GM23338 (cell line): Measurements from ENCODE around the gene RAB19. TPM values are rescaled to one million over a fixed set of nuclear protein-coding genes. Genes with fewer than 3 reads are reported as not detected.
"Not testable (repeated sequence)": the region's sequence is repeated elsewhere in the genome, so short reads cannot be mapped to it uniquely, and the experiment has no call there.

ENCODE experiments used
- ATAC-seq: fragments of 200-7000 bp; cut with Tn5 transposase; 3 replicates; pipeline ENCODE4 v1.9.1; 2020
- DNase-seq: peaks from one replicate; pipeline ENCODE4 v3.0.0-alpha.2; 2015; ENCODE audit warnings: low spot score
- H2AFZ ChIP-seq: fragments of 200-600 bp; sonication (generic); 2 replicates; pipeline ENCODE4 v1.8.0; 2016; ENCODE audit warnings: antibody characterized with exemption, mild to moderate bottlenecking, moderate library complexity
- H3F3A ChIP-seq: fragments of 200-600 bp; sonication (generic); replicated peaks from 2 replicates; pipeline ENCODE4 v1.8.0; 2017; ENCODE audit warnings: antibody characterized with exemption, mixed run types, low read depth
- H3K27ac ChIP-seq: fragments of 200-600 bp; sonication (generic); 2 replicates; pipeline ENCODE4 v1.6.1; 2016; ENCODE audit warnings: low read depth
- H3K27me3 ChIP-seq: fragments of 200-600 bp; sonication (generic); 2 replicates; pipeline ENCODE4 v1.8.0; 2016; ENCODE audit warnings: mild to moderate bottlenecking, mixed run types, moderate library complexity; ENCODE audit not compliant: insufficient read depth
- H3K36me3 ChIP-seq: fragments of 200-600 bp; sonication (generic); 2 replicates; pipeline ENCODE4 v1.8.0; 2016; ENCODE audit warnings: mild to moderate bottlenecking; ENCODE audit not compliant: insufficient read depth
- H3K4me1 ChIP-seq: fragments of 200-600 bp; sonication (generic); 2 replicates; pipeline ENCODE4 v1.8.0; 2016; ENCODE audit warnings: mild to moderate bottlenecking, moderate library complexity; ENCODE audit not compliant: insufficient read depth
- H3K4me2 ChIP-seq: fragments of 200-600 bp; sonication (generic); 2 replicates; pipeline ENCODE4 v1.7.1; 2017; ENCODE audit warnings: mixed run types
- H3K4me3 ChIP-seq: fragments of 200-600 bp; sonication (generic); 2 replicates; pipeline ENCODE4 v1.6.1; 2016; ENCODE audit warnings: mixed run types
- H3K79me2 ChIP-seq: fragments of 200-600 bp; sonication (generic); replicated peaks from 2 replicates; pipeline ENCODE4 v1.8.0; 2017; ENCODE audit warnings: mild to moderate bottlenecking; ENCODE audit not compliant: insufficient read depth
- H3K9me2 ChIP-seq: fragments of 200-600 bp; sonication (generic); 2 replicates; pipeline ENCODE4 v1.8.0; 2017; ENCODE audit not compliant: insufficient read depth
- H4K20me1 ChIP-seq: fragments of 200-600 bp; sonication (generic); replicated peaks from 2 replicates; pipeline ENCODE4 v1.8.0; 2017; ENCODE audit warnings: mild to moderate bottlenecking; ENCODE audit not compliant: insufficient read depth
- H3K27ac Mint-ChIP-seq: 2 replicates; pipeline ENCODE4 v1.8.0; 2020; ENCODE audit warnings: inconsistent platforms, mild to moderate bottlenecking, moderate library complexity, mixed read lengths
- H3K27me3 Mint-ChIP-seq: 3 replicates; pipeline ENCODE4 v1.8.0; 2022; ENCODE audit warnings: low read depth, mild to moderate bottlenecking, moderate library complexity, mixed read lengths, inconsistent platforms; ENCODE audit not compliant: insufficient read depth, poor library complexity
- H3K36me3 Mint-ChIP-seq: 3 replicates; pipeline ENCODE4 v1.8.0; 2021; ENCODE audit warnings: low read depth, mild to moderate bottlenecking, inconsistent platforms, moderate library complexity, mixed read lengths
- H3K4me1 Mint-ChIP-seq: 3 replicates; pipeline ENCODE4 v1.8.0; 2020; ENCODE audit warnings: mild to moderate bottlenecking, inconsistent platforms, mixed read lengths
- H3K4me3 Mint-ChIP-seq: 3 replicates; pipeline ENCODE4 v1.8.0; 2021; ENCODE audit warnings: moderate library complexity, mild to moderate bottlenecking, inconsistent platforms, mixed read lengths
- H3K9me3 Mint-ChIP-seq: 3 replicates; pipeline ENCODE4 v1.8.0; 2020; ENCODE audit warnings: moderate library complexity, mild to moderate bottlenecking, inconsistent platforms, mixed read lengths
- CREB1 ChIP-seq: fragments of 250-450 bp; sonication (Bioruptor Pico); IDR thresholded peaks from 2 replicates; pipeline ENCODE4 v1.5.0; 2020; ENCODE audit warnings: low read depth, mild to moderate bottlenecking, moderate library complexity
- ETS1 ChIP-seq: IDR thresholded peaks from 2 replicates; pipeline ENCODE4 v1.6.1; 2016; ENCODE audit warnings: antibody characterized with exemption
- EZH2phosphoT487 ChIP-seq: fragments of 200-600 bp; sonication (generic); IDR thresholded peaks from one replicate; pipeline ENCODE4 v1.8.1; 2018; ENCODE audit warnings: antibody characterized with exemption; ENCODE audit not compliant: unreplicated experiment
- JUNB ChIP-seq: IDR thresholded peaks from one replicate; pipeline ENCODE4 v1.6.1; 2016; ENCODE audit warnings: antibody characterized with exemption; ENCODE audit not compliant: unreplicated experiment
- NANOG ChIP-seq: IDR thresholded peaks from 2 replicates; pipeline ENCODE4 v1.6.1; 2016; ENCODE audit warnings: antibody characterized with exemption, borderline replicate concordance
- ZNF114 ChIP-seq: fragments of 250-450 bp; sonication (Bioruptor Pico); IDR thresholded peaks from 2 replicates; pipeline ENCODE4 v1.5.0; 2020; ENCODE audit warnings: mild to moderate bottlenecking, moderate library complexity
- ZNF462 ChIP-seq: fragments of 250-450 bp; sonication (Bioruptor Pico); IDR thresholded peaks from 2 replicates; pipeline ENCODE4 v1.5.0; 2020; ENCODE audit warnings: mild to moderate bottlenecking, moderate library complexity
- polyA plus RNA-seq: library from polyadenylated mRNA; unstranded; fragments of >200 nt; fragmentation: Nextera tagmentation; extraction: Ambion mirVana; gene quantifications from 2 replicates; pipeline ENCODE4 v1.2.1, GENCODE V29; 2016
- total RNA-seq: library from RNA; depleted of rRNA; stranded (reverse); fragments of >200 nt; shearing (Covaris generic); gene quantifications from 2 replicates; pipeline ENCODE4 v1.2.3, GENCODE V29; 2014
- TF ChIP-seq, protein P1 (sequence below), 2 experiments: fragments of 200-600 bp in 1 of 2; sonication (generic) in 1 of 2; conservative IDR thresholded peaks; 2 replicates each; pipeline versions ENCODE4 v1.5.1 to v1.6.1; 2016 to 2017; ENCODE audit warnings: antibody characterized with exemption in 2 of 2, low read depth in 2 of 2, mild to moderate bottlenecking in 2 of 2, moderate library complexity in 1 of 2
- TF ChIP-seq, protein P2 (sequence below): IDR thresholded peaks from one replicate; pipeline ENCODE4 v1.6.1; 2018; ENCODE audit warnings: antibody characterized with exemption; ENCODE audit not compliant: unreplicated experiment

The RAB19 gene
- total and polyA plus RNA-seq, 2 experiments from 2014 or later, result 2.5 to 5.2 TPM

GRCh38 chr7:140415816-140416215, 12.0 kb downstream of the RAB19 start:
- not testable (repeated sequence) for H3K9me2 ChIP-seq, H3K79me2 ChIP-seq, H3K4me3 Mint-ChIP-seq, H3K36me3 ChIP-seq, H2AFZ ChIP-seq, H3K9me3 Mint-ChIP-seq, H3K4me1 Mint-ChIP-seq, H3K4me2 ChIP-seq, H3K27me3 Mint-ChIP-seq, H4K20me1 ChIP-seq, H3K27ac Mint-ChIP-seq, H3K27me3 ChIP-seq, ATAC-seq, DNase-seq, H3K4me1 ChIP-seq, H3K4me3 ChIP-seq, H3F3A ChIP-seq, H3K27ac ChIP-seq
- H3K36me3 Mint-ChIP-seq, result peaks cover 27% of the 10 kb centered on the region

DNA sequence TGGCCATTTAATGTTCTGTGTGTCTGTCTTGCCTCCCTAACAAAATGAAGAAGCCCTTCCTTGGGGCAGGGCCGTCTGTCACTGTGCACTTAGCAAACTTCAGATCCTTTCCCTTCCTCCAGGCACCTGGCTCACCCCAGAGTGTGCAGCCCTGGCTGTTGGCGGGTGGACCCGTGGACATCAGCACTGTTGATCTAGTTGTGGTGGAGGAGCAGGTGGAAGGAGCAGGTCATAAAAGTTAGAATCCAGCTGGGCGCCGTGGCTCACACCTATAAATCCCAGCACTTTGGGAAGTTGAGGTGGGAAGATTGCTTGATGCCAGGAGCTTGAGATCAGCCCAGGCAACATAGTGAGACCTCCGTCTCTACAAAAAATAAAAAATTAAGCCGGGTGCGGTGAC, 12.7 kb downstream of the RAB19 start:
- H3K9me3 Mint-ChIP-seq, result no peaks in the 10 kb centered on the region
- peaks cover 21% of the 10 kb centered on the region for H3K36me3 Mint-ChIP-seq
- H3K27ac Mint-ChIP-seq, result no peak overlapping the region

More for the DNA sequence above, 12.7 kb downstream of the RAB19 start:
- Mint-ChIP-seq H3K4me3 (no peak overlapping the region), H3K4me1 (peaks cover 4% of the 10 kb centered on the region; the same call in 2 of the 3 replicates), H3K27me3 (peaks cover 6% of the 10 kb centered on the region)
- Histone ChIP-seq H4K20me1 (no peaks in the 10 kb centered on the region), H3K4me1 (no peaks in the 10 kb centered on the region), H3F3A (no peaks in the 10 kb centered on the region), H3K4me2 (no peak overlapping the region), H2AFZ (no peak overlapping the region), H3K27ac (no peak overlapping the region), H3K27me3 (no peaks in the 10 kb centered on the region), H3K79me2 (no peaks in the 10 kb centered on the region), H3K9me2 (no peaks in the 10 kb centered on the region), H3K4me3 (no peak overlapping the region), H3K36me3 (no peaks in the 10 kb centered on the region; the same call in 1 of the 2 replicates)
- ATAC-seq, result no peak
- TF ChIP-seq ZNF114 (CRISPR knock-in tag) (no peak), EZH2phosphoT487 (no peak), NANOG (no peak), JUNB (no peak), ZNF462 (CRISPR knock-in tag) (no peak), ETS1 (no peak), CREB1 (no peak)
- TF ChIP-seq, protein P1, sequence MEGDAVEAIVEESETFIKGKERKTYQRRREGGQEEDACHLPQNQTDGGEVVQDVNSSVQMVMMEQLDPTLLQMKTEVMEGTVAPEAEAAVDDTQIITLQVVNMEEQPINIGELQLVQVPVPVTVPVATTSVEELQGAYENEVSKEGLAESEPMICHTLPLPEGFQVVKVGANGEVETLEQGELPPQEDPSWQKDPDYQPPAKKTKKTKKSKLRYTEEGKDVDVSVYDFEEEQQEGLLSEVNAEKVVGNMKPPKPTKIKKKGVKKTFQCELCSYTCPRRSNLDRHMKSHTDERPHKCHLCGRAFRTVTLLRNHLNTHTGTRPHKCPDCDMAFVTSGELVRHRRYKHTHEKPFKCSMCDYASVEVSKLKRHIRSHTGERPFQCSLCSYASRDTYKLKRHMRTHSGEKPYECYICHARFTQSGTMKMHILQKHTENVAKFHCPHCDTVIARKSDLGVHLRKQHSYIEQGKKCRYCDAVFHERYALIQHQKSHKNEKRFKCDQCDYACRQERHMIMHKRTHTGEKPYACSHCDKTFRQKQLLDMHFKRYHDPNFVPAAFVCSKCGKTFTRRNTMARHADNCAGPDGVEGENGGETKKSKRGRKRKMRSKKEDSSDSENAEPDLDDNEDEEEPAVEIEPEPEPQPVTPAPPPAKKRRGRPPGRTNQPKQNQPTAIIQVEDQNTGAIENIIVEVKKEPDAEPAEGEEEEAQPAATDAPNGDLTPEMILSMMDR (conservative IDR thresholded peaks at IDR 0.05; ENCODE audit: low read depth in 2 of 2), result no peak
- TF ChIP-seq, protein P2, sequence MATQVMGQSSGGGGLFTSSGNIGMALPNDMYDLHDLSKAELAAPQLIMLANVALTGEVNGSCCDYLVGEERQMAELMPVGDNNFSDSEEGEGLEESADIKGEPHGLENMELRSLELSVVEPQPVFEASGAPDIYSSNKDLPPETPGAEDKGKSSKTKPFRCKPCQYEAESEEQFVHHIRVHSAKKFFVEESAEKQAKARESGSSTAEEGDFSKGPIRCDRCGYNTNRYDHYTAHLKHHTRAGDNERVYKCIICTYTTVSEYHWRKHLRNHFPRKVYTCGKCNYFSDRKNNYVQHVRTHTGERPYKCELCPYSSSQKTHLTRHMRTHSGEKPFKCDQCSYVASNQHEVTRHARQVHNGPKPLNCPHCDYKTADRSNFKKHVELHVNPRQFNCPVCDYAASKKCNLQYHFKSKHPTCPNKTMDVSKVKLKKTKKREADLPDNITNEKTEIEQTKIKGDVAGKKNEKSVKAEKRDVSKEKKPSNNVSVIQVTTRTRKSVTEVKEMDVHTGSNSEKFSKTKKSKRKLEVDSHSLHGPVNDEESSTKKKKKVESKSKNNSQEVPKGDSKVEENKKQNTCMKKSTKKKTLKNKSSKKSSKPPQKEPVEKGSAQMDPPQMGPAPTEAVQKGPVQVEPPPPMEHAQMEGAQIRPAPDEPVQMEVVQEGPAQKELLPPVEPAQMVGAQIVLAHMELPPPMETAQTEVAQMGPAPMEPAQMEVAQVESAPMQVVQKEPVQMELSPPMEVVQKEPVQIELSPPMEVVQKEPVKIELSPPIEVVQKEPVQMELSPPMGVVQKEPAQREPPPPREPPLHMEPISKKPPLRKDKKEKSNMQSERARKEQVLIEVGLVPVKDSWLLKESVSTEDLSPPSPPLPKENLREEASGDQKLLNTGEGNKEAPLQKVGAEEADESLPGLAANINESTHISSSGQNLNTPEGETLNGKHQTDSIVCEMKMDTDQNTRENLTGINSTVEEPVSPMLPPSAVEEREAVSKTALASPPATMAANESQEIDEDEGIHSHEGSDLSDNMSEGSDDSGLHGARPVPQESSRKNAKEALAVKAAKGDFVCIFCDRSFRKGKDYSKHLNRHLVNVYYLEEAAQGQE, result no peak
- no peak for DNase-seq
